GM18870 (cell line): ENCODE data around the gene NDST1.
"Not testable (repeated sequence)": the region's sequence is repeated elsewhere in the genome, so short reads cannot be mapped to it uniquely, and the experiment has no call there.

Experiments used
- ATAC-seq: cut with Tn5 transposase; IDR thresholded peaks from one replicate; pipeline ENCODE4 v1.9.1; 2021; ENCODE audit warnings: moderate library complexity; ENCODE audit not compliant: unreplicated experiment

The NDST1 gene

DNA sequence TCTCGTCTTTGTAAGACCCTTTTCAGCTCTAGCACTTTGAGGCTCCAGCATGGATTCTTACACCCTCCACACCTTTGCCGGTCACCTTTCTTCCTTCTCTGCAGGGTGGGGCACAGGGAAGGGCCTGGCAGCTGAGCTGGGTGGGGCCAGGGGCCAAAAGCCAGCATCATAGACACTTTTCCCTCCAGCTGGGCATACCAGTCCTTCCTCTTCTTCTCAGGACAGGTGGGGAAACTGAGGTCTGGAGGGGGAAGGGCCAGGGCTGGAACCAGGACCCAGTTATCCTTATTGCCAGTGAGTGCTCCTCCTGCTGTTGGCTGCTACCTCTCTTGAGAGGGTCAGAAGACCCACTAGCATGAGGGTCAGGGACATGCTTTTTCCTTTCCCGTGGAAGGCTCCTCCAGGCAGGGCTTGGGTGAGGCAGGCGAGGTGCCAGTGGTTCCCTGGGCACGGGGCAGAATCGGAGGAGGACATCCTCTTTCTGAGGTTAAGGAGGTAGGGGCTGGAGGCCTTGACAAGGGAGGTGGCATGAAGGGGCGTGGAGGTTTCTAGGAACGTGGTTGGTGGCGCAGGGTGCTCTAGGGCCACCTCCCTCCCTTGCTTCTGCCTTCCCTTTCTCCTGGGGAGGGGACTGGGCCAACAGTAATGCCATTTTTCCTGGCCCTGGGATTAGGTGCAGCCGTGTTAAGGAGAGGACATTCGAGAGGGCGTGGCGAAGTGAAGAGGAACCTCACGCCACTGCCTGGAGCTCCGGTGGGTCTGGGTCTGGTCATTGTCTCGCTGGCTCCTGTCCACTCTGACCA lies at the start of gene NDST1:
Gene NDST1 (plus strand): TSS at position 658 of the 803 bp plus-strand sequence. CDS start 13,124 bp downstream, outside the sequence.
- ATAC-seq, result no peak

DNA sequence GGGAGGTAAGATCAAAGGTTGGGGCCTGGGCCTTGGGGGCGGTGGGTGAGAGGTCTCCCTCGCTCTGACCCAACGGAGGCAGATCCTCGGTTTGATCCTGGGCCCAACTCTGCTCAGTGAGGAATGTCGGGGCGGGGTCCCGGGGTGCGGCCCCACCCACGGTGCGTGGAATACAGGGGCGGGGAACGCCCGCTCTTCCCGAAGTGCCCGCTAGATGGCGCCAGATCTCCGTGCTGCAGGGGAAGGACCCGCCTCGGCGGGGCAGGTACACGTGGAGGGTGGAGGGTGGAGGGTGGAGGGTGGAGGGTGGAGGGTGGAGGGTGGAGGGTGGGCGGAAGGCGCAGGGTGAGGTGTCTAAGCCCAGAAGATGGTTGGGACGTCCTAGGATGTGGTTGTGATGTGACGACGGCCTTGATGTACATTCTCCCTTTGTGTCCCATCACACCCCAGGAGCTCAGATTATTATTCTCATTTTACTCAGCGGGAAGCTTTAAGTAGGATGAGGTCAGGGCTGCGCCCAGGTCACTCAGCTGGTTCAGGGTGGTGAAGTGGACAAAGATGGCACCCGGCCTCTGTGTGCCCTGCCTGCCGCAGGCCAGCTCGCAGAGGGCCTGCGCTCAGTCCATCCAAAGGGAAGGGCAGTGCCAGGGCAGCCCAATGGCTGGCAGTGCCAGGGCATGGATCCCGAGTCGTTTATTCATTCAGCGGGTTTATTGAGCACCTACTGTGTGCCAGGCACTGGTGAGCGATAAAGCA lies 49.0 kb upstream of the NDST1 start:
- ATAC-seq, result no peak

DNA sequence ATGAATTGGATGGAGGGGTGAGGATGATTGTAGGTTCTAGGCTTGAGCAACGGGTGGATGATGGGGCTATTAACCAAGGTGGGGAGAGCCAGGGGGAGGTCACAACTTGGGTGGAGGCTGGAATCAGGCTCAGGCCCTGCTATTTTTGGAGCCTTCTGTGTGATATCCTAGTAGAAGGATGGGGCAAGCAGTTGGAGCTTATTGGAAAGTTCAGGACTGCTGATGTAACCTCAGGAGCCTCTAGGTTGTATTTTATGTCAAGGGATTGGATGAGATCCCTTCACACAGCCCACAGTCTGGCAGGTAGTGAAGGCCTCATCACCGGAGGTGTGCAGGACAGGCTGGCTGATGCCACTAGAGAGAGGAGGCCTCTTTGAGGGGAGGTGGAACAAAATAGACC lies 47.1 kb upstream of the NDST1 start:
- ATAC-seq, result no peak

DNA sequence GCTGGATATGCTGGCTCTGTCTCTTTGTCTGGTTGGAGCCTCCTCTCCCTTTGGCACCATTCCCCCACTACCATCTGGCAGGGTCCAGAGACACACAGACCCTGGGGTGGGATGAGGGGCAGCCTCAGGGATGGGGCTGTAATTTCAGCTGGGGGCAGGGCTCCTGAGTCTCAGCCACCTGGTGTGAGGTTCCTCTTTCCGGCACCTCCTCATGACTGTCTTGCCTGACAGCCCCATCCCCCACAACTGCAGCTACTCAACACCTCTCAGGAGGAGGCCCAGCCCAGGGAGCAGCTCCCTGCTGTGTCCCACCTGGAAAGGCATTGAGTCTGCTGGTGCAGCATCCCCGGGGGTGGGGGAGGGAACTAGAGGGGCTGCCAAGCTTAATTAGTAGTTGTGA lies 46.7 kb upstream of the NDST1 start:
- ATAC-seq, result no peak

DNA sequence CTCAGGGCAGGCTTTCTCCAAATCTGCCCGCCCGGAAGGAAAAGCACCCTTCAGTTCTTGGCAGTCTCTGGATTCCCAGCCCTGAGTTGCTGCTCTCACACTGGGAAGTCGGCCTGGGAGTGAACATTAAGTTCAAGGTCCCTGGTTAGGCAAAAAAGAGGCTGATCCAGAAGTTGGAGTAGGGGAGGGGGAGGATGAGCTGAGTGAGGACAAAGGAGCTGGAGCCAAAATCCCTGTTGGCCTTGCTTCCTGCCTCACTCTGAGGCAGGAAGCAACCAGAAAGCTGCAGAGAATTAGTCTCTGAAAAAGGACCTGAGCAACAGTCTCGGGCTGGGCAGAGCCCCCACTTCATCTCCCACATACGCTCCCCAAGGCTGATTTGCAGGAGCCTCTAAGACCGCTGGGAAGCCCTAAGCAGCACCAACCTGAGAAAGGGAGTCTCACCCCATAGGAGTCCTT lies 43.3 kb upstream of the NDST1 start:
- no peak for ATAC-seq

DNA sequence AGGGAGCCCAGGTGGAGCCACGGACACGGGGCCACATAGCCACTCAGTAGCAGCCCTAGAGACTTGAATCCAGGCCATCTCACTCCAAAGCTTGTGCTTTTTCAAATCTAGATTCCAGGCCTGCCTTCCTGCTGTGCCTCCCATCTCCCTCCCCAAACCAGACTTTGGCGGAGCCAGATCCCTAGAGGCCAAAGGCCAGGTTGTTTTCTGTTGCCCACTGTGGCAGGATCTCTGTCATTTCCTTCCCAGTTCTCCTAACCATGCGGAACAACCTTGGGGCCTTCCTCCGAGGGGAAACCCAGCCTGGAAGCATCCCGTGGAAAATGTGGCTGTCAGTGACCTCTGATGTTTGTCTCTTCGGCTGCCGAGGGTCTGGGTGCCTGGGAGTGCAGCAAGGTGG lies 42.0 kb upstream of the NDST1 start:
- no peak for ATAC-seq

DNA sequence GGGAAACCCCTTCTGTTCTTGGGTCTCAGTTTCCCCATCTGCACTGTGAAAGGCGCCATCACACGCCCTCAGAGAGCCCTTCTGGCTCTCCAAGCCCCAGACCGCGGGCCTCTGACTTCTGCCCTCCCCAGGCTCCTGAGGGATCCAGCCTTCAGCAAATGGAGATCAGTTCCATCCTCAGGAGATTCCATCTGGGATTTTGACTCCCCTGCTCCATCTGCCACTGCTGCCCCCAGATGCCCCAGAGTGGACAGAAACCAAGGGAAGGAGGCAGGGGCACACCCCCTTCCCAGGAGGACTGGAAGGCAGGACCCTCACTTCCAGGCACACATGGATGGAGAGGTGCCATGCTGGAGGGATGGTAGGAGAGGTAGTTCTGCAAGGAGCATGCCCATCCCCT lies 39.7 kb upstream of the NDST1 start:
- no peak for ATAC-seq

DNA sequence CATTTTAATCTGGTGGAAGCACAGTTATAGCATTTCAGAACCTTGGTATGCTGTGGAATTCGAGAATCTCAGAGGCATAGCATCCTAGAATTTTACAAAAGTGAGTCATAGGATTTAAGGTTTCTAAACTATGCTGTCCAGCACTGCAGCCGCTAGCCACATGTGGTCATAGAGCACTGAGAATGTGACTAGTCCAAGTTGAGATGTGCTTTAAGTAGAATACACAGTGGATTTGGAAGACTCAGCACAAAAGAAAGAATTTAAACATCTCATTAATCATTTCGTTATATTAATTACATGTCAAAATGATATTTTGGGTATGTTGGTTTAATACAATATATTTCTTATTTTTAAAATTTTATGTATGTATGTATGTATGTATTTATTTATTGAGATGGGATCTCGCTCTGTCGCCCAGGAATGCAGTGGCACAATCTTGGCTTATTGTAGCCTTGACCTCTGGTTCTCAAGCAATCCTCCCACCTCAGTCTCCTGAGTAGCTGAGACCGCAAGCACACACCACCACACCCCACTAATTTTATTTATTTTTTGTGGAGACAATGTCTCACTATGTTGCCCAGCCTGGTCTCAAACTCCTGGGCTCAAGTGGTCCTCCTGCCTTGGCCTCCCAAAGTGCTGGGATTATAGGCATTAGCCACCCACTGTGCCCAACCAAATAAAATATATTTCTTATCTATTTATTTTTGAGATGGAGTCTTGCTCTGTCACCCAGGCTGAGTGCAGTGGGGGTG lies 38.0 kb upstream of the NDST1 start:
- ATAC-seq, result no peak

DNA sequence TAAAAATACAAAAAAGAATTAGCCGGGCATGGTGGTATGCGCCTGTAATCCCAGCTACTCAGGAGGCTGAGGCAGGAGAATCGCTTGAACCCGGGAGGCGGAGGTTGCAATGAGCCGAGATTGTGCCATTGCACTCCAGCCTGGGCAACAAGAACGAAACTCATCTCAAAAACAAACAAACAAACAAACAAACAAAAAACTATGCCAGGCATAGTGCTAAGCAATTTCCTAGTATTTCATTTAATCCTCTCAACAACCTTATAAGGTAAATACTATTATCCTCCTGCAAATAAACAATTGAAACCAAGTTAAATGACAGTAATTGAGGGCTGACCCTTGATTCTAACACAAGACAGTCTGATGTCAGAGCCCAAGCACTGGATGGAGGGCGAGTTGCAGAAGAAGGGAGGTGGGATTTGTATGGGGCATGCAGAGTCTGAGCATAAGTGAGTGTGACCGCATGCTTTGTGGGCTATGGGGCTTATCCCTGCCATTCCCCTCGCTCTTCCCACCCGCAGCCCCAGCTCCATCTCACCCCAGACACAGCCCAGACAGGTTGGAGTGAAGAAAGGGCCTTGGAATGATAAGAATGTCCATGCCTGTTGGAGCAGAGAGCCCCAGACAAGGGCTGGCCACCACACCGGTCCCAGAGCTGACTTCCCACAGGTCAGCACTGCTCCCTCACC lies 34.1 kb upstream of the NDST1 start:
- ATAC-seq, result no peak

DNA sequence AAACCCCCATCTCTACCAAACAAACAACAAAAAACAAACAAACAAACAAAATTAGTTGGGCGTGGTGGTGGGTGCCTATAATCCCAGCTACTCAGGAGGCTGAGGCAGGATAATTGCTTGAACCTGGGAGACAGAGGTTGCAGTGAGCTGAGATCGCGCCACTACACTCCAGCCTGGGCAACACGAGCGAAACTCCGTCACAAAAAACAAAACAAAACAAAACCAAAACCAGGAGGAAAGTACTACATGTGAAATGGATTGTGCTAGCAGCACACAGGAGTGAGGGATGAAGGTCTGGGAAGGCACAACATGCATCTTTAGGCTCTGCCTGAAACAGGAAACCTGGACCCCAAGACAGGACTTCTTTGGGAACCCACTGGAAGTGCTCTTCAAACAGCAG lies 31.4 kb upstream of the NDST1 start:
- ATAC-seq, result not testable (repeated sequence)

DNA sequence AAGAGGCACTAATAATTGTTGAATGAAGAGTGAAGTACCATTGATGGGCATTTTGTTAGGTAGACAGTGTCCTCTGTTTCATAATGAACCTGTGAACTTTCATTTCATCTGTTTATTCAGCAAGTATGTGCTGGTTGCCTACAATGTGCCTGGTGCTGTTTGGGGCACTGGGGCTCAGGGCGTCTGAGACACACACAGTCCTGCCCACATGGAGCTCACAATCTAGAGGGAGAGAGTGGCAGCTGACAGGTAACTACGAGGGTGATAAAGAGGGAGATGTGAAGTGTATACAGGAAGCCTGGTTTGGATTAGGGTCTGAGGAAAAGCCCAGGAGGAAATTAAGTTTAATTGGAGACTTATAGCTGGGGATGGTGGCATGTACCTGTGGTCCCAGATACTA lies 28.5 kb upstream of the NDST1 start:
- no peak for ATAC-seq

DNA sequence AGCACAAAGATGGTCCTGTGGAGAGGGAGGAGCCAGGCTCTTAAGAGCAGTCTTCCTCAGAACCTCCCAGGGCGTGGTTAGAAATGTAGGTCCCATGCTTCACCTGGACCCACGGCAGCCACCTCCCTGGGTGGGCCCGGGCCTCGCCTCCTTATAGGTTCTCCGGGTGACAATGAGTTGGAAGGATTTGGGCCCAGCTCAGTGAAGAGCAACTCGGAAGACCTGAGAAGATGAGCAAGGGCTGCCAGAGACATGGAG lies 26.3 kb upstream of the NDST1 start:
- no peak for ATAC-seq

DNA sequence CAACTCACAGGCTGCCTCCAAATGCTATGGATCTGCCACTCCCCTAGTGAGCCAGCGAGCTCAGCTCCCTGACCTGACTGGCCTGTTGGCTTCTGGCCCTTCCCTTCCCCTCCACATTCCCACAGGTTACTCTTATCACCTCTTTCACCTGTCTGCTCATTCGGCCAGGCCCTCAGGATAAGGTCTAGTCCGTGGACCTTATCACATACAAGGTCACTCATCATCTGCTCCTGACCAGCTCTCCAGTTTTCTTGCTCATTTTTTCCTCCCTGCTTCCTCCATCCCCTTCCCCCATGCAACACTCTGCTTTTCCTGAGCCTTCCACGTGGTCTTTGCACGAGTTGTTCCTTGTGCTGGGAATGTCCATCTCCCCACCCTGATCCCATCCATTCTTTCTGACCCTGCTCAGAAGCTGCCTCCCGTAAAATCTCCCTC lies 25.9 kb upstream of the NDST1 start:
- no peak for ATAC-seq

DNA sequence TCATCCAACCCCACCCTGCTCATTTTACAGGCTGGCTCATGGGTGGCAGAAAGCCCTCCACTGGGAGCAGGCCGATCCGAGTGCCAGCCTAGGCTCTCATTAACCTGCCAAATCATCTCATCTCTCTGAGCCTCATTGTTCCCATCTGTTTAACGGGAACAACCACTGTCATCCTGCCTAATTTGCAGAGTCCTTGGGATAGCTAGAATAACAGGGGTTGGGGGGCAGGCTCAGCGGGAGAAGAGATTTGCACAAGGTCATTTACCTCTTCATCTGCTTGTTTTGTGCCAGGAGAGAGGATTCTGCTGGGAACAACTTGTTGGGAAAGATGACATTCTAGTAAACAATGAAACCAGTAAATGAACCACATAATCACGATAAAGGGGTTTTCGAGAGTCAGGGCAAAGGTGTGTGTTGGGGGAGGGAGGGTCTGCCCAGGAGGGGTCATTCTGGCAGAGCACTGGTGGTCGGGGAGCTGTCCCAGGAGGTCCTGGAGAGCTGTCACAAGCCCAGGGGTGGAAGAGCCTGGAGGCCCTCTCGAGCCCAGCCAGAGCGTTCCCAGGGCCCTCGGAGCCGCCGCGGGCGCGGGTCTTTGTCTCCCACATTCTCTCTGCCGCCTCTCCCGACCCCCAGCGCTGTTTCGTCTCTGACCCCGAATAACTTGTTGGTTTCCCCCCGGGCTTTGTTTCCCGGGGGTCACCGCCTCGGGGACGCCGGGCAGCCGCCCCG lies 22.8 kb upstream of the NDST1 start:
- no peak for ATAC-seq

DNA sequence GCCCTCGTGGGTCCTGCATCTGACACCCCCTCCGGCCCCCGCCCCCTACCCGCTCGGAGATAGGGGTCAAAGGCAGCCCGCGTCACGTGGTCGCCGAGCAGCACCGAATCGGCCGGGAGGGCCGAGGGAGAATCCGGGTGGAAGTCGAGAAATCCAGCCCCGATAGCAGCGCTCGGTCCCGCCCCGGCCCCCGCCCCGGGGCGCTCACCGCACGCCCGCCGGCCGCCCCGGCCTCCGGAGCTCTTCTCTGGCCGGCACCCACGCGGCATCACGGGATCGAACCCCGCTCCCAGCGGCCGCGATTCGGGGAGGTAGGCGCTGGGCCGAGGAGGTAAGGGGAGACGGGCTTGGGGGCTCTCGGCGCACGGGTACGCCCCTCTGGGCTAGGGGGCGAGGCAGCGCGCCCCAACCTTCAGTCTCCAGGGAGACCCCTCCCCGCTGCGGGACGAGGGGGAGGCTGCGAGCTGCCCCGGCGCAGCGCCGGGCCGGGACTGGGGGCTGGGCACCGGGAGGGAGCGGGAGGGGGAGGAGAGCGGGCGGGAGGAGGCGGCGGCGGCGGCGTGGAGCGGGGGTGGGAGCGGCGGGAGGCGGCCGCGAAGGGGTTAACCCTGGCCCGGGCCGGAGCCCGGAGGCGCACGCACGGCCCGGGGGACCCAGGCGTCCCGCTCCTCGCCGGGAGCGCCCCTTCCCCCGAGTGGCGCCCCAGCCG lies 22.1 kb upstream of the NDST1 start:
- ATAC-seq, result no peak

DNA sequence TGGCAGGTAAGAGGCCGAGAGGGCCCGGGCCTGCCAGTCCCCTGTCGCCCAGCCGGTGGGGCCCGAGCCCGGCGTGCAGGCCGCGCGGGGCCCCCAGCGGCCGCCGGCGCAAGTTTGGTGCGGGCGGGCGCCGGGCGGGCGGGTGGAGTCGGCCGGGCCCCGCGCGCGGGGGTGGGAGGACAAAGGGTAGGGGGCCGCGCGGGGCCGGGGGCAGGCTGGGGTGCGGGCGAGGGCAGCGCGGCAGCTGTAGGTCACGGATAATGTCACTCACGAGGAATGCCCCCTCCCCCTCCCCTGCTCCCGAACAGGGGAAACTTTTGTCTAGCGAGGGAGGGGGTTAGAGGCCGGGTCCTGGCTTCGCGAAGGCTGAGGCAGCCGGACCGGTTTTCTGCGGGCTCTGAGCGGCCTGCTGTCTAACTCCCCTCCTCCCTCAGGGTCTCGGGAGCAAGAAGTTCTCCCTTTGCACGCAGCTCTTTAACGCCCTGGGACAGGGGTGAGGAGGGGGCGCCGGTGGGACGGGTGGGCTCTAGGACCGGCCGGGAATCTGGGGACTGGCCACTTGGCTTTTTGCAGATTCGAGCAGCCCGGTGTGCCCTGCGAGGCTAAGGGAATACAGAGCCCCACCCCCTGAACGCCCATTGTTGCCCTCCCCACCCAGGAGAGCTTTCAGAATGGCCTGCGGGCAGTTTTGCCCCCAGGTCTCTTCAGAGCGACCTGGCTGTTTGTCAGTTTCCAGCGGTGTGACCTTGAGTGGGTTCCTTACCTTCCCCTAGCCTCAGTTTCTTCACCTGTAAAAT lies 21.3 kb upstream of the NDST1 start:
- ATAC-seq, result no peak

DNA sequence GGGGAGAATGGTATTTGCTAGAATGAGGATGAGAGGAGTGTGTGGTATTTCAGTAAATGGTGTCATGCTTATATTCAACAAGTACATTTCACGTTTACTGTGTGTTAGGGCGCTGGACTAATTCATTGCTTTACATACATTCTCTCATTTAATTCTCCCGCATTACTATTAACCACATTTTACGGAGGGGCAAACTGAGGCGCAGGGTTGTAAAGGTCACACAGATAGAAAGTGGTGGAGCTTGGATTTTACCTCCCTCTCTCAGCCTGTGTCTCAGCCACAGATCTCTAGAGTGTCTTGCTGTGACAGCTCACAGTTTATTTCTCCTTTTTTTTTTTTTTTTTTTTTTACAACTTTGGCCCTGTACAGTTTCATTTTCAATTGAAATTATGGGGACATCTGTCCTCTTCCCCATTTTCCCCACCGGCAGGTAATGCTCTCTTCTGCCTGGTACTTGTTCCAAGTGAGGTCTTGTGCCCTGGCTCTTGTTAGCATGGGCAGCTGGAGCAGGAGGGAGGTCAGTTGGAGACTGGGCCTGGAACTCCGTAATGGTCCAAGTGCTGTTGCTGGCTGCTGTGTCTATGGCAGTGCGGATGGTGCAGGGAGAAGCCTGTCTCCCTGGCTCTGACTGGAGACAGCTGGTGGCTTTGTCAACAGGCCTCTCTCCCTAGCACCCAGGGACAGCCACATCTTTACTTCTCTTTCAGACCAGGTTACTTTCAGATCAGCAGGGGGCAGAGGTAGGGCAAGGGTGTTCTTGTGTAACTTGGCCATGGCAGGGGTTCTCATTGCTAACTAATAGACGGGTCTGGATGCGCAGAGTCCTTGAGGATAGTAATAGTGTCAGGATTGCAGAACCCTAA lies 20.5 kb upstream of the NDST1 start:
- no peak for ATAC-seq
